Measurements from ENCODE around the gene SLC25A46.
A peak's percentile ranks its signal among the peaks of the same experiment; 100 is the strongest.
"Not testable (repeated sequence)": the region's sequence is repeated elsewhere in the genome, so short reads cannot be mapped to it uniquely, and the experiment has no call there.

The SLC25A46 gene

GRCh38 chr5:110738812-110739651, at the start of gene SLC25A46:
Gene SLC25A46 (plus strand): TSS chr5:110739007. CDS start chr5:110739120, 113 bp downstream.
- in situ Hi-C loops (cut with HindIII; ENCODE audit: low pct_ligation_motif_present, low pct_unique_long_range_greater_than_20kb, low sequenced_read_pairs), result no loop called here
- DNase-seq, result peak; percentile 84

- in situ Hi-C loops (cut with HindIII; ENCODE audit: low pct_ligation_motif_present, low pct_unique_long_range_greater_than_20kb, low sequenced_read_pairs); DNase-seq: not testable (repeated sequence)
Measured at GRCh38 chr5:110690587-110690986, 48.2 kb upstream of the SLC25A46 start.

GRCh38 chr5:110692669-110693068, 46.1 kb upstream of the SLC25A46 start:
- in situ Hi-C loops (cut with HindIII; ENCODE audit: low pct_ligation_motif_present, low pct_unique_long_range_greater_than_20kb, low sequenced_read_pairs); DNase-seq: not testable (repeated sequence)

- no peak for DNase-seq
- in situ Hi-C loops (cut with HindIII; ENCODE audit: low pct_ligation_motif_present, low pct_unique_long_range_greater_than_20kb, low sequenced_read_pairs), result no loop called here
Measured at GRCh38 chr5:110702300-110702699, 36.5 kb upstream of the SLC25A46 start.

- no peak for DNase-seq
- in situ Hi-C loops (cut with HindIII; ENCODE audit: low pct_ligation_motif_present, low pct_unique_long_range_greater_than_20kb, low sequenced_read_pairs), result no loop called here
Measured at GRCh38 chr5:110702704-110703103, 36.1 kb upstream of the SLC25A46 start.

- DNase-seq, result no peak
- in situ Hi-C loops (cut with HindIII; ENCODE audit: low pct_ligation_motif_present, low pct_unique_long_range_greater_than_20kb, low sequenced_read_pairs), result no loop called here
Measured at GRCh38 chr5:110703481-110703880, 35.3 kb upstream of the SLC25A46 start.

- DNase-seq, result no peak
- in situ Hi-C loops (cut with HindIII; ENCODE audit: low pct_ligation_motif_present, low pct_unique_long_range_greater_than_20kb, low sequenced_read_pairs), result no loop called here
Measured at GRCh38 chr5:110705349-110705748, 33.5 kb upstream of the SLC25A46 start.

GRCh38 chr5:110707260-110707844, 31.5 kb upstream of the SLC25A46 start:
- in situ Hi-C loops (cut with HindIII; ENCODE audit: low pct_ligation_motif_present, low pct_unique_long_range_greater_than_20kb, low sequenced_read_pairs), result no loop called here
- no peak for DNase-seq

- no peak for DNase-seq
- in situ Hi-C loops (cut with HindIII; ENCODE audit: low pct_ligation_motif_present, low pct_unique_long_range_greater_than_20kb, low sequenced_read_pairs), result no loop called here
Measured at GRCh38 chr5:110716247-110717245, 22.3 kb upstream of the SLC25A46 start.

- DNase-seq, result no peak
- in situ Hi-C loops (cut with HindIII; ENCODE audit: low pct_ligation_motif_present, low pct_unique_long_range_greater_than_20kb, low sequenced_read_pairs), result no loop called here
Measured at GRCh38 chr5:110718311-110718710, 20.5 kb upstream of the SLC25A46 start.

- in situ Hi-C loops (cut with HindIII; ENCODE audit: low pct_ligation_motif_present, low pct_unique_long_range_greater_than_20kb, low sequenced_read_pairs), result no loop called here
- DNase-seq, result peak; percentile 83
Measured at GRCh38 chr5:110726249-110727024, 12.4 kb upstream of the SLC25A46 start, which contains the start of gene TMEM232. Gene TMEM232 (minus strand): TSS chr5:110726671. CDS start chr5:110667352, 59,319 bp downstream.

- DNase-seq, result peak; percentile 46
- in situ Hi-C loops (cut with HindIII; ENCODE audit: low pct_ligation_motif_present, low pct_unique_long_range_greater_than_20kb, low sequenced_read_pairs), result no loop called here
Measured at GRCh38 chr5:110727025-110727314, 11.8 kb upstream of the SLC25A46 start.

GRCh38 chr5:110731499-110731898, 7.3 kb upstream of the SLC25A46 start:
- in situ Hi-C loops (cut with HindIII; ENCODE audit: low pct_ligation_motif_present, low pct_unique_long_range_greater_than_20kb, low sequenced_read_pairs), result not testable (repeated sequence)

GRCh38 chr5:110734101-110734500, 4.7 kb upstream of the SLC25A46 start:
- in situ Hi-C loops (cut with HindIII; ENCODE audit: low pct_ligation_motif_present, low pct_unique_long_range_greater_than_20kb, low sequenced_read_pairs), result no loop called here
- DNase-seq, result no peak

More at GRCh38 chr5:110731499-110731898, 7.3 kb upstream of the SLC25A46 start:
- DNase-seq, result not testable (repeated sequence)

- in situ Hi-C loops (cut with HindIII; ENCODE audit: low pct_ligation_motif_present, low pct_unique_long_range_greater_than_20kb, low sequenced_read_pairs), result no loop called here
- no peak for DNase-seq
Measured at GRCh38 chr5:110735556-110735955, 3.3 kb upstream of the SLC25A46 start.

GRCh38 chr5:110736753-110737152, 2.1 kb upstream of the SLC25A46 start:
- in situ Hi-C loops (cut with HindIII; ENCODE audit: low pct_ligation_motif_present, low pct_unique_long_range_greater_than_20kb, low sequenced_read_pairs), result no loop called here
- DNase-seq, result no peak

- in situ Hi-C loops (cut with HindIII; ENCODE audit: low pct_ligation_motif_present, low pct_unique_long_range_greater_than_20kb, low sequenced_read_pairs), result no loop called here
- no peak for DNase-seq
Measured at GRCh38 chr5:110738503-110738811, 350 bp upstream of the SLC25A46 start.
